GM13976 (cell line): ENCODE results near the gene RGS1.

Experiments used
- DNase-seq: peaks from one replicate; pipeline ENCODE4 v3.0.0; 2012; ENCODE audit warnings: low spot score
- CTCF ChIP-seq: IDR thresholded peaks from 2 replicates; pipeline ENCODE4 v1.5.1; 2012; ENCODE audit warnings: borderline replicate concordance, mild to moderate bottlenecking; ENCODE audit not compliant: insufficient read depth; ENCODE audit errors: extremely low read depth, missing control alignments, control extremely low read depth
- in situ Hi-C: fragments of 300-500 bp; cut with MboI; formaldehyde crosslinking; loops from one replicate; pipeline ENCODE4 v1.12.0; 2022; ENCODE audit warnings: low sequenced_read_pairs, mixed read lengths, inconsistent platforms; ENCODE audit not compliant: unreplicated experiment

RGS1 gene

GRCh38 chr1:192592981-192593708 is 17.6 kb downstream of the RGS1 start:
- in situ Hi-C loops = no loop called here
- no peak for TF ChIP-seq CTCF
- no peak for DNase-seq

GRCh38 chr1:192595299-192595698 is 19.7 kb downstream of the RGS1 start:
- no peak for TF ChIP-seq CTCF
- in situ Hi-C loops = no loop called here
- no peak for DNase-seq

- in situ Hi-C loops = no loop called here
- TF ChIP-seq CTCF = no peak
- no peak for DNase-seq
These were observed 23.0 kb downstream of the RGS1 start for GRCh38 chr1:192598589-192598988.

GRCh38 chr1:192600275-192600674 is 24.7 kb downstream of the RGS1 start:
- TF ChIP-seq CTCF = no peak
- DNase-seq = no peak
- in situ Hi-C loops = no loop called here

GRCh38 chr1:192601143-192601542 is 25.6 kb downstream of the RGS1 start:
- no peak for TF ChIP-seq CTCF
- peak; percentile 14 for DNase-seq
- in situ Hi-C loops = no loop called here

GRCh38 chr1:192601567-192601966 is 26.0 kb downstream of the RGS1 start:
- DNase-seq = no peak
- in situ Hi-C loops = no loop called here
- no peak for TF ChIP-seq CTCF
